ENCODE results near the gene ZBTB32. TPM values are rescaled to one million over a fixed set of nuclear protein-coding genes. Genes with fewer than 3 reads are reported as not detected.

The ZBTB32 gene
- total RNA-seq, 1 experiment from 2014 or later = not detected

DNA sequence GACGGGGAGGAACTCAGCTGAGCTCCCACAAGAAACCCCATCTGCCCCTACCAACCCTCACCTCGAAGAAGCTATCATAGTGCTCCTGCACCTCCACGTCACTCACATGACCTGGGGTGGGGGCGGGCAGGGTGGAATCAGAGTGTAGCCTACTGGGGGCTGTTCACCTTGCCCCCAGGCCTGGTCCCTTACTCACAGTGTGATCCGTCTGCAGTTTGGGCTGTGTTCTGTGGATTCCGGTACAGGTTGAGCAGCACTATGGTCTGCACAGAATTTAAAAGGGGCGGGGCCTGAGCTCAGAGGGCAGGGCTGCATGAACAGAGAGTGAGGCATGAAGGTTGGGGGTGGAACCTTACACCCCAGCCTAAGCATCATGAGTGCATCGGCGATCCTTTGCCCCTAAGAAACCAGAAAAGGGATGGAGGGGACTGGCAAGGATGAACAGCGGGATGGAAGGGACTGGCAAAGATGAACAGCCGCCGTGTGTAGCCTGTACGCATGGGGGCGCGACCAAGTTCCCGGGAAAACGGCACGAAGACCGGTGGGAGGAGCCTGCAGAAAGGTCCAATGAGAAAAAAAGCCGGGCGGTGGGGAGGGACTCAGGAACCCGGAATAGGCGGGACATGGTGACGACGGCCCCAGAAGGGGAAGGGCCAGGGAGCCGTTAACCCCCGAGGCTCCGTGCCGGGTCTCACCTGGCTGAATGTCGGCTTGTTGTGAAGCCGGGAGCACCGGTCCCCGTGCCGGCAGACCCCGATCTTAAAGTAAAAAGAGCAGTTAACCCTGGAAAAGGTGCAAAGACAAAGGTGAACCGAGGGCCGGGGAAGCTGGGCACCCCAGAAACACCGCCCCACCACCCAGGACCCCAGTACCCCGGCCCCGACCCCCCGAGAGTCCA is 40.3 kb downstream of the ZBTB32 start:
- H3K79me2 ChIP-seq (ENCODE audit: insufficient read depth, low read length) = peaks cover 19% of the 10 kb centered on the region
- H3K4me3 ChIP-seq (replicated peaks in 1 of 2; ENCODE audit: low read depth in 1 of 2, low read length in 2 of 2) = peak overlapping the region; percentile 93 to 99
- TSS peak; percentile 67 for BruUV-seq (replicated peaks)
- ATAC-seq (peak; percentile 65), DNase-seq (ENCODE audit: low read depth, low spot score) (peak; percentile 93)
- peak overlapping the region; percentile 99 for H3K4me2 ChIP-seq (ENCODE audit: low read length)
- no peak overlapping the region for H2AFZ ChIP-seq (ENCODE audit: low read depth, low read length, poor library complexity, severe bottlenecking)
- ChIA-PET CTCF (interaction anchor here (0.9 to 2.2 kb wide), 3 partner anchors 42 to 188 kb away, joined by 3 to 6 read pairs (median 3); no protein-coding TSS in a partner anchor), RAD21 (ENCODE audit: low non-redundant PET in 1 of 2, low total read pairs in 2 of 2, uncharacterized antibody in 2 of 2, unreplicated experiment in 2 of 2) (interaction anchor here in 1 of 2 experiments (0.7 to 1.7 kb wide), 2 partner anchors 75 to 187 kb away, joined by 4 to 6 read pairs; no protein-coding TSS in a partner anchor), POLR2A (interaction anchor here (0.6 to 1.7 kb wide), 7 partner anchors 11 to 75 kb away, joined by 3 to 7 read pairs (median 4); no protein-coding TSS in a partner anchor)
- no peaks in the 10 kb centered on the region; a peak in 1 of 4 replicates for H3K36me3 ChIP-seq (ENCODE audit: control insufficient read depth in 1 of 2, insufficient read depth in 2 of 2, low read length in 2 of 2)
- H3K9me2 ChIP-seq (ENCODE audit: insufficient read depth) = no peaks in the 10 kb centered on the region
- peaks cover 30 to 42% of the 10 kb centered on the region in 2 experiments for H3K4me1 ChIP-seq (ENCODE audit: control insufficient read depth in 1 of 2, insufficient read depth in 2 of 2, low read length in 2 of 2)
- H3K9ac ChIP-seq (ENCODE audit: low read length) = peak overlapping the region; percentile 82
- H3K27me3 ChIP-seq (ENCODE audit: insufficient read depth, low read length) = no peaks in the 10 kb centered on the region
- H4K20me1 ChIP-seq (ENCODE audit: insufficient read depth) = no peaks in the 10 kb centered on the region
- intact Hi-C loops (cut with micrococcal nuclease) = loop anchor here (1.0 kb wide), 1 partner anchor 187 kb away; no protein-coding TSS in a partner anchor
- H3K27ac ChIP-seq (ENCODE audit: low read depth, low read length) = peak overlapping the region; percentile 78
- H3K9me3 ChIP-seq (ENCODE audit: control insufficient read depth in 1 of 2, insufficient read depth in 1 of 2, low read depth in 1 of 2, low read length in 2 of 2) = no peaks in the 10 kb centered on the region
- TF ChIP-seq EGR1 (IDR thresholded peaks at IDR 0.05; ENCODE audit: low read depth) = no peak
- peak; percentile 36 for TF ChIP-seq TCF7L2 (IDR thresholded peaks at IDR 0.05; ENCODE audit: borderline replicate concordance, extremely low read depth, insufficient read depth, insufficient read length)
- TF ChIP-seq ZFX (IDR thresholded peaks at IDR 0.05) = no peak
- TF ChIP-seq EZH2phosphoT487 (IDR thresholded peaks at IDR 0.05; ENCODE audit: borderline replicate concordance) = no peak
- TF ChIP-seq ZBTB33 (IDR thresholded peaks at IDR 0.05; ENCODE audit: extremely low read depth, insufficient replicate concordance, low read length) = no peak
- TF ChIP-seq POLR2A (IDR thresholded peaks at IDR 0.05; ENCODE audit: borderline replicate concordance, extremely low read depth, insufficient read depth, insufficient read length) = no peak
- TF ChIP-seq, protein P1, sequence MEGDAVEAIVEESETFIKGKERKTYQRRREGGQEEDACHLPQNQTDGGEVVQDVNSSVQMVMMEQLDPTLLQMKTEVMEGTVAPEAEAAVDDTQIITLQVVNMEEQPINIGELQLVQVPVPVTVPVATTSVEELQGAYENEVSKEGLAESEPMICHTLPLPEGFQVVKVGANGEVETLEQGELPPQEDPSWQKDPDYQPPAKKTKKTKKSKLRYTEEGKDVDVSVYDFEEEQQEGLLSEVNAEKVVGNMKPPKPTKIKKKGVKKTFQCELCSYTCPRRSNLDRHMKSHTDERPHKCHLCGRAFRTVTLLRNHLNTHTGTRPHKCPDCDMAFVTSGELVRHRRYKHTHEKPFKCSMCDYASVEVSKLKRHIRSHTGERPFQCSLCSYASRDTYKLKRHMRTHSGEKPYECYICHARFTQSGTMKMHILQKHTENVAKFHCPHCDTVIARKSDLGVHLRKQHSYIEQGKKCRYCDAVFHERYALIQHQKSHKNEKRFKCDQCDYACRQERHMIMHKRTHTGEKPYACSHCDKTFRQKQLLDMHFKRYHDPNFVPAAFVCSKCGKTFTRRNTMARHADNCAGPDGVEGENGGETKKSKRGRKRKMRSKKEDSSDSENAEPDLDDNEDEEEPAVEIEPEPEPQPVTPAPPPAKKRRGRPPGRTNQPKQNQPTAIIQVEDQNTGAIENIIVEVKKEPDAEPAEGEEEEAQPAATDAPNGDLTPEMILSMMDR (IDR thresholded peaks at IDR 0.05 in 2 of 3, conservative IDR thresholded peaks at IDR 0.05 in 1 of 3; ENCODE audit: borderline replicate concordance in 1 of 3, insufficient read depth in 1 of 3, low read depth in 2 of 3, low read length in 2 of 3) = peak in 2 of 3 experiments; percentile 29 to 38; a peak in 1 of 6 replicates
- TF ChIP-seq, protein P2, sequence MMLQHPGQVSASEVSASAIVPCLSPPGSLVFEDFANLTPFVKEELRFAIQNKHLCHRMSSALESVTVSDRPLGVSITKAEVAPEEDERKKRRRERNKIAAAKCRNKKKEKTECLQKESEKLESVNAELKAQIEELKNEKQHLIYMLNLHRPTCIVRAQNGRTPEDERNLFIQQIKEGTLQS (IDR thresholded peaks at IDR 0.05) = no peak
- TF ChIP-seq CEBPB (IDR thresholded peaks at IDR 0.05; ENCODE audit: low read depth) = no peak
- no peak for TF ChIP-seq ZNF274 (IDR thresholded peaks at IDR 0.05; ENCODE audit: low read depth, low read length)
- TF ChIP-seq JUND (IDR thresholded peaks at IDR 0.05) = no peak
- no peak for TF ChIP-seq RAD21 (IDR thresholded peaks at IDR 0.05; ENCODE audit: low read depth)
- TF ChIP-seq SIN3A (IDR thresholded peaks at IDR 0.05; ENCODE audit: low read depth) = no peak
- TF ChIP-seq YY1 (IDR thresholded peaks at IDR 0.05; ENCODE audit: extremely low read depth, insufficient replicate concordance, low read depth, low read length) = no peak
- no peak for TF ChIP-seq FOSL1 (IDR thresholded peaks at IDR 0.05; ENCODE audit: low read depth)
- no peak for TF ChIP-seq CBX3 (IDR thresholded peaks at IDR 0.05; ENCODE audit: low read depth)
- TF ChIP-seq MAX (IDR thresholded peaks at IDR 0.05) = peak; percentile 75
- peak; percentile 53; the same call in 1 of the 2 replicates for TF ChIP-seq POLR2AphosphoS5 (IDR thresholded peaks at IDR 0.05; ENCODE audit: low read depth, low read length)

Data from HCT116 (cell line).